Measurements from ENCODE around the gene ATP2C1. TPM values are rescaled to one million over a fixed set of nuclear protein-coding genes. Genes with fewer than 3 reads are reported as not detected.
A peak's percentile ranks its signal among the peaks of the same experiment; 100 is the strongest.

Gene ATP2C1, protein sequence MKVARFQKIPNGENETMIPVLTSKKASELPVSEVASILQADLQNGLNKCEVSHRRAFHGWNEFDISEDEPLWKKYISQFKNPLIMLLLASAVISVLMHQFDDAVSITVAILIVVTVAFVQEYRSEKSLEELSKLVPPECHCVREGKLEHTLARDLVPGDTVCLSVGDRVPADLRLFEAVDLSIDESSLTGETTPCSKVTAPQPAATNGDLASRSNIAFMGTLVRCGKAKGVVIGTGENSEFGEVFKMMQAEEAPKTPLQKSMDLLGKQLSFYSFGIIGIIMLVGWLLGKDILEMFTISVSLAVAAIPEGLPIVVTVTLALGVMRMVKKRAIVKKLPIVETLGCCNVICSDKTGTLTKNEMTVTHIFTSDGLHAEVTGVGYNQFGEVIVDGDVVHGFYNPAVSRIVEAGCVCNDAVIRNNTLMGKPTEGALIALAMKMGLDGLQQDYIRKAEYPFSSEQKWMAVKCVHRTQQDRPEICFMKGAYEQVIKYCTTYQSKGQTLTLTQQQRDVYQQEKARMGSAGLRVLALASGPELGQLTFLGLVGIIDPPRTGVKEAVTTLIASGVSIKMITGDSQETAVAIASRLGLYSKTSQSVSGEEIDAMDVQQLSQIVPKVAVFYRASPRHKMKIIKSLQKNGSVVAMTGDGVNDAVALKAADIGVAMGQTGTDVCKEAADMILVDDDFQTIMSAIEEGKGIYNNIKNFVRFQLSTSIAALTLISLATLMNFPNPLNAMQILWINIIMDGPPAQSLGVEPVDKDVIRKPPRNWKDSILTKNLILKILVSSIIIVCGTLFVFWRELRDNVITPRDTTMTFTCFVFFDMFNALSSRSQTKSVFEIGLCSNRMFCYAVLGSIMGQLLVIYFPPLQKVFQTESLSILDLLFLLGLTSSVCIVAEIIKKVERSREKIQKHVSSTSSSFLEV
- total RNA-seq = 10 to 100 TPM; 53.0 to 63.7 (median 60.2) TPM

DNA sequence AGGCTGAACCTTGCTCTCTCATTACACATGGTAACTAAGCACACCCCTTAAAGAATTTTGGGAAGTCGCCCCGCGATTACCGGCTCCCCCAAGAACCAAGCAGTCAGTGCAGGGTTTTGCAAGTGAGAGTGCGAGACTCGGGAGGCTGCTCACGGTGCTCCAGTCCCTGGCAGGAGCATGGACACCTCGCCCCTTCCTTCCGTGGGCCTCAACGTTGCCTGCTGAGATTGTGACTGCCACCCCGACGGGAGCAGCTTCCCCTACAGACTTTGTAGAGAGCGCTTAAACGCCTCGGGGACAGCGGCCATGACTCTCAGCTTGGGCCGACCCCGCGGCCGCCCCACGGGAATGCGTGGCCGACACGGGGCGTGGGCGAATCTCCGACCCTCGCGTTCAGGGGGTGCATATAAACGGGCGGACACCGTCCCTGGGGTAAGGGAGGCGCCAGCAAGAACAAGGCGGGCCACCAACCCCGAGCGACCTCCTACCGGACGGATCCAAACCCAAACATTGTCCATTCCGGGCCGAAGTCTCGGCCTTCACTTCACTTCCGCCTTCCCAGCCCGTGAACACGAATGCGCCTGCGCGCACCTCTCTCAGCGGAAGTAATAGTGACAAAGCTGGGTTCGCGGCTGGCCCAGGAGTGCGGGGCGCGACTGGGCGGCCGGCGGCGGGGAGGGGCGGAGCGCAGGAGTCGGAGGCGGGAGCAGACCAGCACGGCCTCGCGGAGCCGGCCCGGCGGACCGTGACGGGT lies at the start of gene ATP2C1:
TSS of gene ATP2C1 (plus strand) at position 709 of the 754 bp plus-strand sequence. CDS start 686 bp downstream, outside the sequence.
- TF ChIP-seq, protein P1, sequence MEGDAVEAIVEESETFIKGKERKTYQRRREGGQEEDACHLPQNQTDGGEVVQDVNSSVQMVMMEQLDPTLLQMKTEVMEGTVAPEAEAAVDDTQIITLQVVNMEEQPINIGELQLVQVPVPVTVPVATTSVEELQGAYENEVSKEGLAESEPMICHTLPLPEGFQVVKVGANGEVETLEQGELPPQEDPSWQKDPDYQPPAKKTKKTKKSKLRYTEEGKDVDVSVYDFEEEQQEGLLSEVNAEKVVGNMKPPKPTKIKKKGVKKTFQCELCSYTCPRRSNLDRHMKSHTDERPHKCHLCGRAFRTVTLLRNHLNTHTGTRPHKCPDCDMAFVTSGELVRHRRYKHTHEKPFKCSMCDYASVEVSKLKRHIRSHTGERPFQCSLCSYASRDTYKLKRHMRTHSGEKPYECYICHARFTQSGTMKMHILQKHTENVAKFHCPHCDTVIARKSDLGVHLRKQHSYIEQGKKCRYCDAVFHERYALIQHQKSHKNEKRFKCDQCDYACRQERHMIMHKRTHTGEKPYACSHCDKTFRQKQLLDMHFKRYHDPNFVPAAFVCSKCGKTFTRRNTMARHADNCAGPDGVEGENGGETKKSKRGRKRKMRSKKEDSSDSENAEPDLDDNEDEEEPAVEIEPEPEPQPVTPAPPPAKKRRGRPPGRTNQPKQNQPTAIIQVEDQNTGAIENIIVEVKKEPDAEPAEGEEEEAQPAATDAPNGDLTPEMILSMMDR (IDR thresholded peaks at IDR 0.05) = no peak
- peak in 1 of 2 donors; percentile 80 for TF ChIP-seq POLR2A (IDR thresholded peaks at IDR 0.05)
- peak; percentile 94 to 99 for DNase-seq (ENCODE audit: low spot score in 2 of 2)
- intact Hi-C loops (cut with DNase I; ENCODE audit: low total_unique reads) = loop anchor here (5.0 kb wide), 1 partner anchor 131 kb away; no protein-coding TSS in a partner anchor
- WGBS, 2 donors = 0 to 1% methylated on average over 44 to 57 of the region's 69 CpGs
- H3K4me3 ChIP-seq (ENCODE audit: low read depth, poor library complexity, severe bottlenecking) = peak within 1 kb of the TSS; percentile 98

DNA sequence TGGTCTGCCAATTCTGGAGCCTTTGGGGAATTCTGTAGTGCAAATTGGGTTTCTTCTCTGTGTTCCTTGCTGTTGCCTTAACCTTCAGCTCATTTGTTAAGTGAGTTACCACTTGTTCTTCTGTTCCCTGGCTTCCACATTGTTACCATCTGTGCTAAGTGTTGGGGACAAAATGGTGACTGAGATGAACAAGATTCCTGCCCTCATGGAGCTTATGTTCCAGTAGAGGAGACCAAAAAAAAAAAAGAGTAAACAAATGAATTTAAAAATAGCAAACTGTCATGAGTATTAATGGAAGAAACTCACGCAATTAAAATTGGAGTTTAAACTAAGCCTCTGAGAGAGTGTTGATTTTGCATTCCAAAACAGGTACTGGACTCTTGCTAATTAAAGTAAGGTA lies 49.4 kb upstream of the ATP2C1 start:
- H3K4me3 ChIP-seq (ENCODE audit: low read depth, poor library complexity, severe bottlenecking) = no peak overlapping the region
- WGBS, 2 donors = 90 to 95% methylated on average over 1 of the region's 1 CpG
- no peak for TF ChIP-seq POLR2A (IDR thresholded peaks at IDR 0.05)
- TF ChIP-seq, protein P1 (IDR thresholded peaks at IDR 0.05) = no peak
- intact Hi-C loops (cut with DNase I; ENCODE audit: low total_unique reads) = no loop called here
- no peak for DNase-seq (ENCODE audit: low spot score in 2 of 2)

DNA sequence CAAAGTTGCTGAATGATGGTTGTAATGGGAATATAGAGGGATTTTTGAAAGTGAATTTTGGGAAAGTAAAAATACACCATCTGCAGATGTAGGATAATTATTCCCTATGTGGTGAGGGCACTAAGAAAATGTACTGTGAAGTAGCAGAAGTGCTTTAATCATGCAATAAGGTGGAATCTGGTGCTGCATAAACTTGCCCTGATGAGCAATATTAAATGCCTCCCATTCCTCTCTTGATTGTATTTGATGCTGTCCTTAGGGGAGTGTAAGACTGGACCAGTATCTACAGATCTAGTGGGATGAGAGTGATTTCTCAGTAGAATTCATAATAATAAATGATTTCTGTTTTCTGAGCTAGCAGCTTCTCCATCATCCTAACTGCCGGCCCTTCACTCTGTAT lies 47.7 kb upstream of the ATP2C1 start:
- H3K4me3 ChIP-seq (ENCODE audit: low read depth, poor library complexity, severe bottlenecking) = no peak overlapping the region
- no peak for DNase-seq (ENCODE audit: low spot score in 2 of 2)
- intact Hi-C loops (cut with DNase I; ENCODE audit: low total_unique reads) = no loop called here
- no peak for TF ChIP-seq POLR2A (IDR thresholded peaks at IDR 0.05)
- TF ChIP-seq, protein P1 (IDR thresholded peaks at IDR 0.05) = no peak
- 58 to 68% methylated on average over 1 of the region's 1 CpG for WGBS, 2 donors

DNA sequence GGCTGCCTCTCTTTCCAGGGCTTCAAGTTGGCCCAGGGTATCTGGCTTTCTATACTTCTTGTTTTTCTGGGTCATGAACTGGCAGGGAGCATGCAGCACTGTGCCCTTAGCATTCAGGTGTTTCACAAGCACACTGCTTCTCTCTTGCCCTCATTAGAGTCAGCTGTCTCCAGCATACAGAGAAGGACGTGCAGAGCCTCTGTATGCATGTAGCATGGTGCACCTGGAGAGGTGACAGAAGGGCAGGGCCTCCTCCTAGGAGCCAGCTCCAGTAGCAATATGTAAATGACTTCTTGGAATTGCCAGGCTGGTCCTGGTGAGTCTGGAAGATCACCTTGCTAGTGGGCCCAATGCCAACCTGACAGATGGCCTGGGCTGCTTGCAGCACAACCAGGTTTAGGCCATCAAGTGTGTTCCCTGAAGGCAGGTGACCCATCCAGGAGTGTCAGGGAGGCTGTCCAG lies 44.8 kb upstream of the ATP2C1 start:
- intact Hi-C loops (cut with DNase I; ENCODE audit: low total_unique reads) = no loop called here
- no peak overlapping the region for H3K4me3 ChIP-seq (ENCODE audit: low read depth, poor library complexity, severe bottlenecking)
- 41 to 42% methylated on average over 1 of the region's 1 CpG for WGBS, 2 donors
- DNase-seq (ENCODE audit: low spot score in 2 of 2) = peak in 1 of 2 donors; percentile 69
- no peak for TF ChIP-seq POLR2A (IDR thresholded peaks at IDR 0.05)
- TF ChIP-seq, protein P1 (IDR thresholded peaks at IDR 0.05) = no peak

Data from lower leg skin (tissue), 4 donors.